IPS DF 19.7 (cell line): ENCODE results near the gene FBRS.
"Not testable (repeated sequence)": the region's sequence is repeated elsewhere in the genome, so short reads cannot be mapped to it uniquely, and the experiment has no call there.

ENCODE experiments used
- DNase-seq: peaks from one replicate; pipeline ENCODE4 v3.0.0-alpha.2; 2013; ENCODE audit warnings: low read depth, low spot score

FBRS gene

GRCh38 chr16:30664616-30665109 lies 6.4 kb downstream of the FBRS start:
- DNase-seq = no peak

- no peak for DNase-seq
These were observed 7.1 kb downstream of the FBRS start for GRCh38 chr16:30665155-30665829.

- DNase-seq = no peak
These were observed 7.6 kb downstream of the FBRS start for GRCh38 chr16:30665830-30666190.

GRCh38 chr16:30666681-30667080 lies 8.4 kb downstream of the FBRS start:
- DNase-seq = no peak

- DNase-seq = no peak
These were observed 9.2 kb downstream of the FBRS start for GRCh38 chr16:30667361-30667905.

GRCh38 chr16:30668393-30668792 lies 10.2 kb downstream of the FBRS start:
- no peak for DNase-seq

GRCh38 chr16:30669026-30669902 lies 11.0 kb downstream of the FBRS start:
- DNase-seq = no peak

- no peak for DNase-seq
These were observed 11.9 kb downstream of the FBRS start for GRCh38 chr16:30669903-30670824.

GRCh38 chr16:30675143-30675542 lies 16.9 kb downstream of the FBRS start:
- DNase-seq = no peak

GRCh38 chr16:30677931-30678585 lies 19.8 kb downstream of the FBRS start:
- DNase-seq = peak; percentile 98

- DNase-seq = no peak
These were observed 20.3 kb downstream of the FBRS start for GRCh38 chr16:30678586-30678970.

- DNase-seq = no peak
These were observed 22.1 kb downstream of the FBRS start for GRCh38 chr16:30680326-30680725.

GRCh38 chr16:30688701-30689100 lies 30.5 kb downstream of the FBRS start:
- DNase-seq = no peak

- DNase-seq = no peak
These were observed 33.7 kb downstream of the FBRS start for GRCh38 chr16:30691907-30692306.

- no peak for DNase-seq
These were observed 34.3 kb downstream of the FBRS start for GRCh38 chr16:30692396-30693064.

GRCh38 chr16:30694926-30695693 lies 36.9 kb downstream of the FBRS start:
- no peak for DNase-seq

GRCh38 chr16:30696646-30697045 lies 38.4 kb downstream of the FBRS start:
- not testable (repeated sequence) for DNase-seq

GRCh38 chr16:30697264-30698138 lies 39.3 kb downstream of the FBRS start:
- DNase-seq = peak; percentile 87
